K562 (cell line): Measurements from ENCODE around the gene UBAC2. TPM values are rescaled to one million over a fixed set of nuclear protein-coding genes. Genes with fewer than 3 reads are reported as not detected.
A peak's percentile ranks its signal among the peaks of the same experiment; 100 is the strongest.

Experiments used
- ATAC-seq: fragments of 200-7000 bp; cut with Tn5 transposase; 3 replicates; pipeline ENCODE4 v1.9.1; 2020; ENCODE audit warnings: moderate library complexity
- BruUV-seq: library from RNA; stranded (reverse); fragments of 400-500 nt; replicated peaks from 2 replicates; lab custom pipeline; 2021; lab: Mats Ljungman, UMichigan
- CTCF ChIA-PET: fragments of 300-600 bp; formaldehyde crosslinking; extraction: SDS; loops from one replicate; lab custom pipeline; 2021; ENCODE audit warnings: low intra/inter-chr PET ratio; lab: Yijun Ruan, JAX
- POLR2A ChIA-PET: fragments of 300-600, 350-650 bp; sonication (Branson Sonifier 250); formaldehyde crosslinking; extraction: SDS; loops from one replicate; lab custom pipeline; 2021; ENCODE audit warnings: antibody characterized with exemption, inconsistent platforms; lab: Yijun Ruan, JAX
- DNase-seq, 4 experiments: peaks; one replicate each; pipeline versions ENCODE4 v3.0.0 to v3.0.0-alpha.2; 2011 to 2018; ENCODE audit warnings: low spot score in 3 of 4, mixed read lengths in 3 of 4; ENCODE audit errors: extremely low read depth in 1 of 4
- FAIRE-seq: peaks from 2 replicates; lab custom pipeline; 2011; peaks lifted over from hg19 to GRCh38; lab: Jason Lieb, UNC
- H2AFZ ChIP-seq: 2 replicates; pipeline ENCODE4 v1.6.0; 2011; ENCODE audit warnings: low read depth, low read length, control low read depth, inconsistent platforms
- H3K27ac ChIP-seq: fragments of 200-600 bp; 3 replicates; pipeline ENCODE4 v1.8.0; 2011; ENCODE audit warnings: low read depth, mild to moderate bottlenecking, control low read depth, inconsistent platforms, low read length, moderate library complexity, mixed read lengths; ENCODE audit errors: extremely low read depth
- H3K27me3 ChIP-seq, 2 experiments: fragments of 300-600 bp in 1 of 2; 2 replicates in 1 of 2; 3 replicates in 1 of 2; pipeline versions ENCODE4 v1.6.0 to v1.8.0; 2011; ENCODE audit warnings: inconsistent platforms in 2 of 2, low read length in 2 of 2, mild to moderate bottlenecking in 1 of 2, mixed read lengths in 1 of 2, moderate library complexity in 1 of 2; ENCODE audit not compliant: control insufficient read depth in 2 of 2, insufficient read depth in 2 of 2
- H3K36me3 ChIP-seq: fragments of 300-600 bp; 3 replicates; pipeline ENCODE4 v1.8.0; 2011; ENCODE audit warnings: mild to moderate bottlenecking, low read length, inconsistent platforms; ENCODE audit not compliant: control insufficient read depth, insufficient read depth
- H3K4me1 ChIP-seq, 2 experiments: fragments of 200-600 bp in 1 of 2; replicated peaks in 1 of 2; 2 replicates in 1 of 2; 3 replicates in 1 of 2; pipeline versions ENCODE4 v1.5.1 to v1.8.0; 2011; ENCODE audit warnings: inconsistent platforms in 2 of 2, low read length in 2 of 2, mild to moderate bottlenecking in 1 of 2, mixed read lengths in 1 of 2, moderate library complexity in 1 of 2; ENCODE audit not compliant: control insufficient read depth in 2 of 2, insufficient read depth in 2 of 2
- H3K4me2 ChIP-seq: 2 replicates; pipeline ENCODE4 v1.6.1; 2011; ENCODE audit warnings: low read length, control low read depth, inconsistent platforms, mixed read lengths; ENCODE audit not compliant: insufficient read depth
- H3K4me3 ChIP-seq: fragments of 200-600 bp; sonication (generic), shearing (Covaris generic); 2 replicates; pipeline ENCODE4 v1.5.1; 2016; ENCODE audit warnings: control low read depth, inconsistent platforms
- H3K79me2 ChIP-seq: fragments of 200-600 bp; 3 replicates; pipeline ENCODE4 v1.8.0; 2011; ENCODE audit warnings: low read length, inconsistent platforms; ENCODE audit not compliant: control insufficient read depth, insufficient read depth
- H3K9ac ChIP-seq, 2 experiments: 2 replicates each; pipeline versions ENCODE4 v1.6.0 to v1.6.1; 2011; ENCODE audit warnings: low read depth in 2 of 2, low read length in 2 of 2, control low read depth in 1 of 2, inconsistent platforms in 1 of 2, mild to moderate bottlenecking in 1 of 2, mixed read lengths in 1 of 2; ENCODE audit not compliant: insufficient read depth in 1 of 2
- H3K9me1 ChIP-seq: one replicate; pipeline ENCODE4 v1.6.0; 2011; ENCODE audit warnings: inconsistent platforms, mild to moderate bottlenecking, low read length, moderate library complexity; ENCODE audit not compliant: control insufficient read depth, insufficient read depth
- H3K9me3 ChIP-seq: replicated peaks from 2 replicates; pipeline ENCODE4 v1.5.1; 2011; ENCODE audit warnings: low read depth, low read length, inconsistent platforms; ENCODE audit not compliant: control insufficient read depth, insufficient read depth
- H4K20me1 ChIP-seq: replicated peaks from 2 replicates; pipeline ENCODE4 v1.6.1; 2011; ENCODE audit warnings: low read length, inconsistent platforms, mixed read lengths; ENCODE audit not compliant: control insufficient read depth, insufficient read depth
- CBFA2T3 ChIP-seq: fragments of 450-650 bp; IDR thresholded peaks from 2 replicates; pipeline ENCODE4 v1.6.1; 2017
- CHD4 ChIP-seq: fragments of 200-600 bp; sonication (generic); IDR thresholded peaks from 3 replicates; pipeline ENCODE4 v1.6.1; 2012; ENCODE audit warnings: low read depth, mild to moderate bottlenecking, mixed read lengths, low read length, inconsistent platforms; ENCODE audit not compliant: insufficient read depth, insufficient replicate concordance, poor library complexity, severe bottlenecking
- ESRRA ChIP-seq: fragments of 450-650 bp; IDR thresholded peaks from 2 replicates; pipeline ENCODE4 v1.6.1; 2014; ENCODE audit warnings: low read depth, mild to moderate bottlenecking, moderate library complexity, borderline replicate concordance
- HDAC1 ChIP-seq, 2 experiments: fragments of 450-650 bp; IDR thresholded peaks; 2 replicates each; pipeline ENCODE4 v1.6.1; 2016 to 2017; ENCODE audit warnings: inconsistent platforms in 1 of 2, mild to moderate bottlenecking in 1 of 2, moderate library complexity in 1 of 2
- HNRNPL ChIP-seq: fragments of 200-400 bp; formaldehyde crosslinking; IDR thresholded peaks from 2 replicates; pipeline ENCODE4 v1.6.1; 2017; ENCODE audit warnings: low read depth, mild to moderate bottlenecking, low read length
- ILK ChIP-seq: fragments of 450-650 bp; IDR thresholded peaks from 2 replicates; pipeline ENCODE4 v1.6.1; 2016; ENCODE audit warnings: missing genetic modification characterization, low read depth, mild to moderate bottlenecking, missing compliant biosample characterization, moderate library complexity, borderline replicate concordance
- NFE2 ChIP-seq: IDR thresholded peaks from 2 replicates; pipeline ENCODE4 v1.6.1; 2014; ENCODE audit warnings: antibody characterized with exemption, low read depth
- STAT5B ChIP-seq: fragments of 250-450 bp; sonication (Bioruptor Pico); IDR thresholded peaks from 2 replicates; pipeline ENCODE4 v1.8.0; 2021; ENCODE audit warnings: mild to moderate bottlenecking, inconsistent platforms
- TAF15 ChIP-seq: fragments of 200-400 bp; formaldehyde crosslinking; IDR thresholded peaks from 2 replicates; pipeline ENCODE4 v1.6.1; 2017; ENCODE audit warnings: mild to moderate bottlenecking, low read depth, low read length, moderate library complexity
- ZNF217 ChIP-seq: sonication (generic); formaldehyde crosslinking; IDR thresholded peaks from 2 replicates; pipeline ENCODE4 v1.8.0; 2022; ENCODE audit warnings: mild to moderate bottlenecking, missing genetic modification reagents
- WGBS: fragments of 100-300 bp; shearing (Covaris generic); methylation state at CpG from one replicate; pipeline ENCODE4 v1.1.6; 2016; ENCODE audit warnings: low coverage, mixed read lengths; ENCODE audit not compliant: insufficient coverage; ENCODE audit errors: missing lambda C conversion rate; 5-methylcytosine and 5-hydroxymethylcytosine counted together
- in situ Hi-C: fragments of 300-500 bp; cut with MboI; formaldehyde crosslinking; loops from 4 replicates; pipeline ENCODE4 v1.15.0; 2018; ENCODE audit warnings: inconsistent platforms, mixed read lengths
- intact Hi-C: fragments of 100-400 bp; cut with micrococcal nuclease; formaldehyde crosslinking; loops from 2 replicates; pipeline ENCODE4 v1.14.2; 2022
- polyA plus RNA-seq, 8 experiments: library from polyadenylated mRNA; depleted of rRNA in 4 of 8; stranded (reverse) in 5 of 8; unstranded in 3 of 8; fragments of >200 nt; fragmentation: Nextera tagmentation in 2 of 8; fragmentation: Illumina TruSeq in 1 of 8; extraction: Ambion mirVana in 2 of 8; extraction: Trizol in 1 of 8; gene quantifications; 2 replicates each; pipeline versions ENCODE4 v1.2.1 to v1.2.3, GENCODE V29; 2011 to 2014; ENCODE audit warnings: inconsistent platforms in 1 of 8, missing spikeins in 1 of 8
- total RNA-seq, 7 experiments: library from RNA; depleted of rRNA in 6 of 7; stranded (reverse); fragments of >200 nt in 6 of 7; fragmentation: Illumina TruSeq in 2 of 7; extraction: Trizol in 2 of 7; gene quantifications; 2 replicates each; pipeline versions ENCODE4 v1.2.1 to v1.2.3, GENCODE V29; 2011 to 2021; ENCODE audit warnings: low replicate concordance in 1 of 7

Gene UBAC2
- total and polyA plus RNA-seq, 9 of the 15 experiments (the other 6 are each of a cell fraction or from before 2014, with no cell fraction given), result 6.0 to 84.1 (median 32.3) TPM

DNA sequence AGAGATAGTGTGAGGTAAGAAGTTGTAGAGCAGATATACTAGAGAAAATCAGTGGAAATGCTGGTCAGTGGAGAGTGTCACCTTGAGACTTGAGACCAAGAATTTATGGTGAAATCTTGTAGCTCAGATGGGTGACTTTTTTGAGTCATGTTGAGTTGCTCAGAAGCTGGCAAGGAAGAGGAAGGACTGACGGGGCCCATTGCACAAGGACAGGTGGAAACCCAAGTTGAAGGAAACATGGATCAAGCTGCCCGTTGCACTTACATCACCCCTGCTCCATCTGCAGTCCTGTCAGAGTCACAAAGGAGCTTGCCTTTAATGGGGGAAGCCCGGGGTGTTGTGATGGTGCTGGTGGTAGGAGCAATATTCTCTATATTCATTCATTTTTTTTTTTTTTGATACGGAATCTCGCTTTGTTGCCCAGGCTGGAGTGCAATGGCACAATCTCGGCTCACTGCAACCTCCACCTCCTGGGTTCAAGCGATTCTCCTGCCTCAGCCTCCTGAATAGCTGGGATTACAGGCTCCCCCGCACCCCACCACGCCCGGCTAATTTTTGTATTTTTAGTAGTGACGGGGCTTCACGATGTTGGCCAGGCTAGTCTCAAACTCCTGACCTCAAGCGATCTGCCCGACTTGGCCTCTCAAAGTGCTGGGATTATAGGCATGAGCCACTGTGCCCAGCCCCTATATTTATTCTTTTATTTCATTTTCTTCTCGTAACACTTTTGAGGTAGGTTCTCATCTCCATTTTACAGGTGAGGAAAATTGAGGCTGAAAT lies 27.4 kb downstream of the UBAC2 start (continued):
- TF ChIP-seq CHD4 (no peak), STAT5B (CRISPR knock-in tag) (no peak), HNRNPL (no peak), HDAC1 (IDR thresholded peaks at IDR 0.05) (no peak), ZNF217 (CRISPR knock-in tag) (no peak)

DNA sequence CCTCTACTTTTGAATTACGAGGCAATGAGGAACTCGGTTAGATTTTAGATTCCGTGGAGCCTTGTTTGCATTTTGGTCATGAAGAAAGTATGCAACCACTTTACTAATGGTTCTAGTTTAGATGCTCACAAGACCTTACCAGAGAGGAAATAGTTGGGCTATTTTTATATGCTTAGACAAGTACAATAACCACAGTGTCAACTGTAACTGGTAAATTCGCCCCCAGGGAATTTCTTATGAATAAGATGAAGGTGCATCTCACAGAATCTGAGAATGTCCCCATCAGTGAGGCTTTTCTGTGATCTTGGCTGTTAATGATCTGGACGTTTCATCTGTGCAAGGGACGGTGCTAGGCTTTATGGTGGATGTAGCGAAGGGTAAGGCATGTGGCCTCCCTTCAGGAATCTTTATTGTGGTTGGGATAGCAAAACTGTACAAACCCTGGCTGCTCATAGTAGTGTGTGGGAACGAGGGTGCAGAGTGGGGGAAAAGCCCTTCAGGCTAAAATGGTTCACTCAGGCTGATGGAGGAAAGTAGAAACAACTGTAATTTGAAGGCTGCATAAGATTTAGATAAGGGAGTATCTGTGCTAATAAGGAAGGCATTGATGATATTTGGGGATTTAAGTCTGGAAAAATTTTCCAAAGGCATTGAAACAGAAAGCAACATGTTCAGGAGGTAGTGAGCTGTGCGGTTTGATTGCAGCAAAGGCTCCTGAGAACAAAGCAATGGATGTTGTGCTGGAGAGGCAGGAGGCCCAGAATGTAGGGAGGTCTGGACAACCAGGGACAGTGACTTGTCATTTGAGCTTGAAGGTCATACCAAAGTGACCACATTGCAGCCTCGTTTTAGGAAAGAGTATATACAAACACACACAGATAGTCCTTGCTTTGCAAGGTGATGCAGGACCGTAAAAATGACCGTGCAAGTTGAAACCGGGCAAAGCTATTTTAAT lies 28.4 kb downstream of the UBAC2 start:
- in situ Hi-C loops, result no loop called here
- Histone ChIP-seq H4K20me1 (peaks cover 17% of the 10 kb centered on the region), H3K4me1 (peaks cover 0 to 12% of the 10 kb centered on the region in 2 experiments; a peak in 3 of 5 replicates), H3K9me3 (no peaks in the 10 kb centered on the region), H3K9me1 (no peaks in the 10 kb centered on the region), H3K27ac (no peak overlapping the region), H3K79me2 (peaks cover 89% of the 10 kb centered on the region), H3K36me3 (peaks cover 7% of the 10 kb centered on the region; the same call in 1 of the 3 replicates), H3K4me3 (no peak overlapping the region), H3K4me2 (no peak overlapping the region), H2AFZ (no peak overlapping the region), H3K9ac (no peak overlapping the region), H3K27me3 (no peaks in the 10 kb centered on the region)
- POLR2A ChIA-PET, result interaction anchor here (0.5 kb wide), 1 partner anchor 42 kb away, joined by 3 read pairs; no protein-coding TSS in a partner anchor
- DNase-seq (peak in 1 of 4 experiments; percentile 17), FAIRE-seq (no peak), ATAC-seq (peak; percentile 63)
- intact Hi-C loops, result no loop called here
- CTCF ChIA-PET, result no interaction called here
- no TSS peak for BruUV-seq
- WGBS, result 41% methylated on average over 13 of the region's 13 CpGs
- TF ChIP-seq NFE2, result no peak
- no peak for TF ChIP-seq ILK
- no peak for TF ChIP-seq CBFA2T3
- no peak for TF ChIP-seq TAF15
- peak; percentile 83 for TF ChIP-seq ESRRA
- TF ChIP-seq, all 486 proteins: peak for 1
